GM21786 (cell line): ENCODE data around the gene TWSG1.
"Not testable (repeated sequence)": the region's sequence is repeated elsewhere in the genome, so short reads cannot be mapped to it uniquely, and the experiment has no call there.

Source experiments
- ATAC-seq: cut with Tn5 transposase; IDR thresholded peaks from one replicate; pipeline ENCODE4 v1.9.1; 2021; ENCODE audit not compliant: unreplicated experiment

The TWSG1 gene

GRCh38 chr18:9449600-9450414 lies 115.2 kb downstream of the TWSG1 start:
- ATAC-seq: no peak

DNA sequence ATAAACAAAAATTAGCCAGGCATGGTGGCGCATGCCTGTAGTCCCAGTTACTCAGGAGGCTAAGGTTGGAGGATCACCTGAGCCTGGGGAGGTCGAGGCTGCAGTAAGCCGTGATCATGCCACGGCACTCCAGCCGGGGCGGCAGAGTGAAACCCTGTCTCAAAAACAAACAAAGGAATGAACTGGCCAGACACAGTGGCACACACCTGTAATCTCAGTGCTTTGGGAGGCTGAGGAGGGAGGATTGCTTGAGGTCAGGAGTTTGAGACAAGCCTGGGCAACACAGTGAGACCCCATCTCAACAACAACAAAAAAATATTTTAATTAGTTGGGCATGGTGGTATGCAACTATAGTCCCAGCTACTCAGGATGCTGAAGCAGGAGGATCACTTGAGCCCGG lies 116.3 kb downstream of the TWSG1 start:
- ATAC-seq: not testable (repeated sequence)
